Memory B cell (primary cell): Measurements from ENCODE around the gene PRRT1B.

ENCODE experiments used
- ATAC-seq: fragments of 150-1000 bp; cut with Tn5 transposase; 2 replicates; pipeline ENCODE4 v1.10.0; 2021; ENCODE audit warnings: low read depth, mild to moderate bottlenecking, moderate library complexity
- DNase-seq, 2 donors: peaks; one replicate each; pipeline ENCODE4 v3.0.0; 2022; ENCODE audit warnings: low spot score in 2 of 2
- H3K27ac Mint-ChIP-seq: one replicate; pipeline ENCODE4 v1.8.0; 2022; ENCODE audit warnings: mild to moderate bottlenecking, moderate library complexity, mixed read lengths
- H3K27me3 Mint-ChIP-seq: one replicate; pipeline ENCODE4 v1.8.0; 2022; ENCODE audit warnings: mixed read lengths
- H3K36me3 Mint-ChIP-seq: one replicate; pipeline ENCODE4 v1.8.0; 2022; ENCODE audit warnings: mild to moderate bottlenecking, mixed read lengths
- H3K4me1 Mint-ChIP-seq: one replicate; pipeline ENCODE4 v1.8.0; 2022; ENCODE audit warnings: mixed read lengths
- H3K4me3 Mint-ChIP-seq: one replicate; pipeline ENCODE4 v1.8.0; 2022; ENCODE audit warnings: mild to moderate bottlenecking, moderate library complexity, mixed read lengths
- H3K9me3 Mint-ChIP-seq: one replicate; pipeline ENCODE4 v1.8.0; 2022; ENCODE audit warnings: mixed read lengths

PRRT1B gene

GRCh38 chr9:131575946-131576853, 30.9 kb downstream of the PRRT1B start:
- no peaks in the 10 kb centered on the region for H3K27me3 Mint-ChIP-seq
- H3K4me3 Mint-ChIP-seq = no peak overlapping the region
- H3K4me1 Mint-ChIP-seq = peaks cover 9% of the 10 kb centered on the region
- peaks cover 21% of the 10 kb centered on the region for H3K36me3 Mint-ChIP-seq
- no peaks in the 10 kb centered on the region for H3K9me3 Mint-ChIP-seq
- peak overlapping the region; percentile 48 for H3K27ac Mint-ChIP-seq
- ATAC-seq (no peak), DNase-seq (no peak)

DNA sequence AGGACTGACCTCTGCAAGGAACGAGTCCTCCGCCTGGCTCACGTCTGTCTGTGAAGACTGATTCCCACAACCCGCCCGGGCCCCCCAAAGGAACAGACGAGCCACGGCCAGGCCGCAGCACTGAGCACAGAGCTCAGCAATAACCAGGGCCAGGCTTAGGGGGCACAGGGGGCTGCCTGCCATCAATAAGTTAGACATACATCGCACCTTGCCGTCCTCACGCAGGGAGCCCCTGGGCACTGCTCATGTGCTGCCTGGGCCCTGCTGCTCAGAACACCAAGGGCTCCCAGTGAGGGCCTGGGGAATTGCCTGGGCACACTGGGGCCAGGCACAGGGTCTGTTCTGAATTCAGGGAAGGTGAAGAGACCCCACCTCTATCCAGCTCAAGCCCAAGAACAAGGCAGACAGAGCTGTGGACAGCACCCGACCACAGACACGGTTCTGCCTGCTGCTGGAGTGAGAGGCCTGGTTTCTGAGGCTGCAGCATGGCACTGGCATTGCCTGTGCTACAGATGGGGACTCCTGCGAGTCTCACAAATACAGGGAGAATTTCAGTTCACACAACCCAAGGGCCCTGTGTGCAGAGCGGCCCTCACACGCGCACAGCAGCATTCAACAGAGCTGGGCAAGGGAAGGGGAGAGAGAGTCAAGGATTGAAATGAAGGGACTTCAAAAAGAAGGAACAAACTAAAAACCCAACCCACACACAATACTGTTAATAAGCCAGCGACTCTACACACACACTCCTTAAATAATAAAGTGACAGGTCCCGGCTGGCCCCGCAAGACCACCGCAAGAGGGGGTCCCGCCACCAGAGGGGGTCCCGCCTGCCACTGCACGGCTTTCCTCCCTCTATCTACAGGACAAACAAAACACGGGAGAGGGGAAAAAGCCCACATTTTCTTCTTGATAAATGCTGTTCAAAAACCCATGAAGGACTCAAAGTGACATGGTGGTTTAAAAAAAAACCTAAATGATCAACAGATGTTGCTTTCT, 32.0 kb downstream of the PRRT1B start:
- Mint-ChIP-seq H3K27me3 (no peaks in the 10 kb centered on the region), H3K36me3 (peaks cover 19% of the 10 kb centered on the region), H3K4me3 (no peak overlapping the region), H3K9me3 (no peaks in the 10 kb centered on the region), H3K4me1 (peaks cover 9% of the 10 kb centered on the region), H3K27ac (peak overlapping the region; percentile 91)
- no peak for ATAC-seq
- DNase-seq = no peak

- H3K4me1 Mint-ChIP-seq = peaks cover 9% of the 10 kb centered on the region
- H3K9me3 Mint-ChIP-seq = no peaks in the 10 kb centered on the region
- peaks cover 19% of the 10 kb centered on the region for H3K36me3 Mint-ChIP-seq
- peak overlapping the region; percentile 91 for H3K27ac Mint-ChIP-seq
- no peak for DNase-seq
- no peak for ATAC-seq
- no peaks in the 10 kb centered on the region for H3K27me3 Mint-ChIP-seq
- H3K4me3 Mint-ChIP-seq = no peak overlapping the region
These were observed 32.7 kb downstream of the PRRT1B start for GRCh38 chr9:131578021-131578420.

- no peaks in the 10 kb centered on the region for H3K9me3 Mint-ChIP-seq
- DNase-seq (peak; percentile 58 to 67), ATAC-seq (peak; percentile 95)
- peak overlapping the region; percentile 91 for H3K27ac Mint-ChIP-seq
- peaks cover 9% of the 10 kb centered on the region for H3K4me1 Mint-ChIP-seq
- H3K36me3 Mint-ChIP-seq = peaks cover 25% of the 10 kb centered on the region
- peak overlapping the region; percentile 41 for H3K4me3 Mint-ChIP-seq
- H3K27me3 Mint-ChIP-seq = no peaks in the 10 kb centered on the region
These were observed 33.6 kb downstream of the PRRT1B start for GRCh38 chr9:131578731-131579504.

- Mint-ChIP-seq H3K4me3 (no peak overlapping the region), H3K27me3 (no peaks in the 10 kb centered on the region), H3K27ac (peak overlapping the region; percentile 91)
These were observed 34.5 kb downstream of the PRRT1B start for GRCh38 chr9:131579789-131580211.

GRCh38 chr9:131580358-131580757, 35.0 kb downstream of the PRRT1B start:
- Mint-ChIP-seq H3K36me3 (peaks cover 25% of the 10 kb centered on the region), H3K4me1 (peaks cover 11% of the 10 kb centered on the region), H3K27me3 (no peaks in the 10 kb centered on the region), H3K9me3 (no peaks in the 10 kb centered on the region), H3K4me3 (no peak overlapping the region), H3K27ac (no peak overlapping the region)
- ATAC-seq = no peak
- DNase-seq = no peak

More at GRCh38 chr9:131579789-131580211, 34.5 kb downstream of the PRRT1B start:
- Mint-ChIP-seq H3K36me3 (peaks cover 25% of the 10 kb centered on the region), H3K9me3 (no peaks in the 10 kb centered on the region), H3K4me1 (peaks cover 9% of the 10 kb centered on the region)
- ATAC-seq (no peak), DNase-seq (no peak)

DNA sequence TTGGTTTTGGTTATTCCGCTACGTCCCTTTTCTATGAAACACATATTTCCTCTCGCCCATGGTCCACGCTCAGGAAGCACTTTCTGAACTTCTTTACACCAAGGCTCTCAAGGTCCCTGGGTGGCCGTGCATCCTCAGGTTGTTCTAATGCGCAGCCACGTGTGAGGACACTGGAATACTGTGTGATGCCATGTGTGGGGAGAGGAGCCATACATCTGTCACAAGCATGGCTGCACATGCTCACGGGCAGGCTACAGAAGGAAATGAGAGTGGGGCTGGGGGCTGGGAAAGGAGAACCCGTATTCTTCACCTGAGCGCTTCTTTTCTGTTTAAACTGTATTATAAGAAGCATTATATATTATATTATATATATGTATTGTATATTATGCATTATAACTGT, 36.7 kb downstream of the PRRT1B start:
- no peak overlapping the region for H3K27ac Mint-ChIP-seq
- ATAC-seq (no peak), DNase-seq (no peak)
- no peak overlapping the region for H3K4me3 Mint-ChIP-seq
- H3K36me3 Mint-ChIP-seq = peaks cover 35% of the 10 kb centered on the region
- no peaks in the 10 kb centered on the region for H3K9me3 Mint-ChIP-seq
- no peaks in the 10 kb centered on the region for H3K27me3 Mint-ChIP-seq
- peaks cover 23% of the 10 kb centered on the region for H3K4me1 Mint-ChIP-seq

GRCh38 chr9:131582466-131583336, 37.4 kb downstream of the PRRT1B start:
- no peak for ATAC-seq
- Mint-ChIP-seq H3K4me1 (peaks cover 27% of the 10 kb centered on the region), H3K27ac (peak overlapping the region; percentile 55), H3K36me3 (peaks cover 38% of the 10 kb centered on the region), H3K9me3 (no peaks in the 10 kb centered on the region), H3K27me3 (no peaks in the 10 kb centered on the region), H3K4me3 (no peak overlapping the region)
- DNase-seq = no peak

- H3K27me3 Mint-ChIP-seq = no peaks in the 10 kb centered on the region
- ATAC-seq (no peak), DNase-seq (no peak)
- H3K4me1 Mint-ChIP-seq = peaks cover 23% of the 10 kb centered on the region
- H3K4me3 Mint-ChIP-seq = no peak overlapping the region
- H3K9me3 Mint-ChIP-seq = no peaks in the 10 kb centered on the region
- H3K36me3 Mint-ChIP-seq = peaks cover 38% of the 10 kb centered on the region
- peak overlapping the region; percentile 55 for H3K27ac Mint-ChIP-seq
These were observed 38.0 kb downstream of the PRRT1B start for GRCh38 chr9:131583337-131583645.

DNA sequence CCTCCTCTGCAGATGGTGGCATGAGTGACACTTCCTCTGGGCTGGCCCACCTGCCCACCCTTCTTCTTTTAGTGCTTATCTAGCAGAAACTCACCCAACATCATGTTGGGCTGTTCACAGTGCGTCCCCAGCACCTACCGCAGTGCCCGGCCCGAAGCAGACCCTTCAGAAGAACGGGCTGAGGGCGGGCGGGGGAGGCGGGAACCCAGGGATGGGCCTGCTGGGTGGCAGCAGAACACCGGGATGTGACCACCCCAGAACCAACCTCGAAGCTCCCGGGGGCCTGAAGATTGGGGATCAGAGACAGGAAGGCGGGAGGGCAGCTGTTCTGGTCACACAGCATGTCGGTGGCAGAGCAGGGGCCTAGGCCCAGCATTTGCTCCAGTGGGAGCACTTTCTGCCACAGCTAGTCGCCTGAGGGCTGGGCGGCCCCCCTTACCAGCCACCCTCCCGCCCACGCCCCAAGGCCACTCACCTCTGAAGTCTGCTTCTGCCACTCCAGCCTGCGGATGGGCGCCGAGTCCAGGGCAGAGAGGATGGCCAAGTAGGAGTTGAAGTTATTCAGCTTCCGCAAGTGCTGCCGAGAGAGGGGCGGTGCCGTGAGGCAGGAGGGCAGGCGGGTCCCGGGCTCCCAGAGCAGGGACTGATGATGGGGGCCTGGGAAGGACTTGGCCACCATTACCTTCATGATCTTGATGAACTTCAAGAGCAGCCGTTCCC, 38.7 kb downstream of the PRRT1B start:
- H3K36me3 Mint-ChIP-seq = peaks cover 36% of the 10 kb centered on the region
- H3K4me3 Mint-ChIP-seq = no peak overlapping the region
- no peaks in the 10 kb centered on the region for H3K27me3 Mint-ChIP-seq
- DNase-seq = no peak
- ATAC-seq = no peak
- H3K9me3 Mint-ChIP-seq = no peaks in the 10 kb centered on the region
- peak overlapping the region; percentile 55 for H3K27ac Mint-ChIP-seq
- peaks cover 24% of the 10 kb centered on the region for H3K4me1 Mint-ChIP-seq

DNA sequence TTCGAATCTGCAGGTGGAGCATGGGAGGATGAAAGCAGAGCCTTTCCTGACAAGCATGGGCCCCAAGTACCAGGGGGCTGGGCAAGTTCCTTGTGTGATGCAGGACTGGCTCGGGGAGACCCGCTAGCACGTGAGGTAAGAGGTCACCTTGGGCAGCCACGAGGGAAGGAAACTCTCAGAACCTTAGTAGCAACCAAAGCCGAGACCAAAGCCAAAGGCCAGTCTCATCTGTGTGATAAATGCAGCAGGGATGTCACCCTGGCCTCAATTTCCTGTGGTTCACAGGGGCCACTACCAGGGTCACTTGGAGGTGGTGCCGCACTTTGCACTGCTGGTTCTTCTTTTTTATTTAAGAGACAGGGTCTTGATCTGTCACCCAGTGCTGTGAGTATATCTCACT, 39.5 kb downstream of the PRRT1B start:
- Mint-ChIP-seq H3K9me3 (no peaks in the 10 kb centered on the region), H3K27ac (peak overlapping the region; percentile 80), H3K4me3 (no peak overlapping the region), H3K4me1 (peaks cover 20% of the 10 kb centered on the region), H3K36me3 (peaks cover 38% of the 10 kb centered on the region), H3K27me3 (no peaks in the 10 kb centered on the region)
- ATAC-seq (no peak), DNase-seq (no peak)

DNA sequence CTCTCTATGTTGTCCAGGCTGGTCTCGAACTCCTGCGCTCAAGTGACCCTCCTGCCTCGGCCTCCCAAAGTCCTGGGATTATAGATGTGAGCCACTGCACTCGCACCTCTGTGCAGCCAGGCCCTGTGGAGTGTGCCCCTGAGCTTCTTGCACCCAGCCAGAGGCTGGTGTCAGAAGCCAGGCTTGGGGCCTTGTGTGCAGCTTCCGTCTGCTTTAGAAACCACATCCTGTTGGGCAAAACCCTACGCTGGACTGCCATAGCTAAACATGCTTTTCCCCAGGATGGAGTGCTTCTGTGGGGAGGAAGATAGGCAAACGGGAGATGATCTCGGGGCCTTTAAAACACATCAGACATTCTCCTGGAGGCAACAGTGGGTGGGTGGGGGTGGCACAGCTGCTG, 40.1 kb downstream of the PRRT1B start:
- H3K4me1 Mint-ChIP-seq = peaks cover 20% of the 10 kb centered on the region
- H3K36me3 Mint-ChIP-seq = peaks cover 38% of the 10 kb centered on the region
- H3K4me3 Mint-ChIP-seq = no peak overlapping the region
- peak overlapping the region; percentile 80 for H3K27ac Mint-ChIP-seq
- H3K27me3 Mint-ChIP-seq = no peaks in the 10 kb centered on the region
- no peaks in the 10 kb centered on the region for H3K9me3 Mint-ChIP-seq
- peak; percentile 94 for ATAC-seq
- peak in 1 of 2 donors; percentile 26 for DNase-seq
